HEK293T (cell line): Measurements from ENCODE around the gene PFN3.

Experiments
- ARNT ChIP-seq: fragments of 450-650 bp; IDR thresholded peaks from 2 replicates; pipeline ENCODE4 v1.6.1; 2017; ENCODE audit warnings: mild to moderate bottlenecking
- BHLHE40 ChIP-seq: fragments of 450-650 bp; IDR thresholded peaks from 2 replicates; pipeline ENCODE4 v1.6.1; 2016; ENCODE audit warnings: mild to moderate bottlenecking, moderate library complexity, borderline replicate concordance
- CTBP1 ChIP-seq: fragments of 450-650 bp; IDR thresholded peaks from 2 replicates; pipeline ENCODE4 v1.6.1; 2016; ENCODE audit warnings: borderline replicate concordance
- ELF4 ChIP-seq: fragments of 450-650 bp; IDR thresholded peaks from 2 replicates; pipeline ENCODE4 v1.6.1; 2017; ENCODE audit warnings: antibody characterized with exemption
- FOXA1 ChIP-seq: fragments of 450-650 bp; IDR thresholded peaks from 2 replicates; pipeline ENCODE4 v1.6.1; 2016; ENCODE audit warnings: mild to moderate bottlenecking
- FOXK2 ChIP-seq: fragments of 450-650 bp; IDR thresholded peaks from 2 replicates; pipeline ENCODE4 v1.6.1; 2016; ENCODE audit warnings: mild to moderate bottlenecking
- FOXM1 ChIP-seq: fragments of 450-650 bp; IDR thresholded peaks from 2 replicates; pipeline ENCODE4 v1.6.1; 2017; ENCODE audit warnings: mild to moderate bottlenecking, borderline replicate concordance
- L3MBTL2 ChIP-seq: fragments of 450-650 bp; conservative IDR thresholded peaks from 2 replicates; pipeline ENCODE4 v1.6.1; 2016; ENCODE audit warnings: mild to moderate bottlenecking
- NFRKB ChIP-seq: fragments of 450-650 bp; IDR thresholded peaks from 2 replicates; pipeline ENCODE4 v1.6.1; 2016; ENCODE audit warnings: mild to moderate bottlenecking, moderate library complexity
- SP1 ChIP-seq: fragments of 450-650 bp; IDR thresholded peaks from 2 replicates; pipeline ENCODE4 v1.6.1; 2017
- SUZ12 ChIP-seq: fragments of 450-650 bp; IDR thresholded peaks from 2 replicates; pipeline ENCODE4 v1.6.1; 2016; ENCODE audit warnings: mild to moderate bottlenecking
- TARDBP ChIP-seq: fragments of 450-650 bp; IDR thresholded peaks from 2 replicates; pipeline ENCODE4 v1.6.1; 2016
- ZNF384 ChIP-seq: fragments of 450-650 bp; IDR thresholded peaks from 2 replicates; pipeline ENCODE4 v1.6.1; 2016
- TF ChIP-seq, protein P1 (sequence below): fragments of 450-650 bp; IDR thresholded peaks from 2 replicates; pipeline ENCODE4 v1.6.1; 2016

DNA sequence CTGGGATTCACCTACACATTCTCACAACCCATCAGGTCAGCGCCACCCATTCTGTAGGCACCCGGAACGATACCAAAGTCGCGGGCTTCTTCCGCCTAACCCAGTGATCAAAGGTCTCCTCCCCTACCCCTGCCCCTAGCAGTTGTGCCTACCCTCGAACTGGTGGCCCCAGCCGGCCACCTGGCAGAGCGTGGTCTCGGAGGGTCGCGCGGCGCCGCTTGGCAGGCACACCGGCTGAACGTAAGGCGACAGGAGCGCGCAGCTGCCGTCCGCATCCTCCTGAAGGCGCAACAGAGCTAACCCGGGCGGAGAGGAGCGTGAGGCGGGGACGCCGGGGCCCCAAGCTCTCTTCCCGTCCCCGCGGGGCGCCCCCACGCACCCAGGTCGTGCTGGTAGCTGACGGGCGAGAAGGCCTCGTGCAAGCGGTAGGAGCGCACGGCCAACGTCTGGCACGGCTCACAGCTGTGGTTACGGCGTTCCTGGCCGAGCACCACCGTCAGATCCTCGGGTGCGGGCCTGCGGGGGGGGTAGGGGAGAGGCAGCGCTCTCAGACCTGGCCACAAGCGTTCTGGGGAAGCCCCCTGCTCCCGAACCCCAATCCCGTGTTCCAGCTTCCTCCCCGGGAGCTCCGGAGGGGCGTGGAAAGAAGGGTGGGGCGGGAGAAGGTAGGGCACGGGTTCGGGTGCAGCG lies 2.8 kb upstream of the PFN3 start:
- TF ChIP-seq NFRKB = no peak
- no peak for TF ChIP-seq SP1
- TF ChIP-seq ELF4 = no peak
- no peak for TF ChIP-seq CTBP1
- TF ChIP-seq FOXM1 = no peak
- TF ChIP-seq SUZ12 = no peak
- TF ChIP-seq ZNF384 = no peak
- no peak for TF ChIP-seq BHLHE40
- peak; percentile 44; the same call in 1 of the 2 replicates for TF ChIP-seq L3MBTL2
- TF ChIP-seq, protein P1, sequence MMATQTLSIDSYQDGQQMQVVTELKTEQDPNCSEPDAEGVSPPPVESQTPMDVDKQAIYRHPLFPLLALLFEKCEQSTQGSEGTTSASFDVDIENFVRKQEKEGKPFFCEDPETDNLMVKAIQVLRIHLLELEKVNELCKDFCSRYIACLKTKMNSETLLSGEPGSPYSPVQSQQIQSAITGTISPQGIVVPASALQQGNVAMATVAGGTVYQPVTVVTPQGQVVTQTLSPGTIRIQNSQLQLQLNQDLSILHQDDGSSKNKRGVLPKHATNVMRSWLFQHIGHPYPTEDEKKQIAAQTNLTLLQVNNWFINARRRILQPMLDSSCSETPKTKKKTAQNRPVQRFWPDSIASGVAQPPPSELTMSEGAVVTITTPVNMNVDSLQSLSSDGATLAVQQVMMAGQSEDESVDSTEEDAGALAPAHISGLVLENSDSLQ = no peak
- no peak for TF ChIP-seq FOXK2
- no peak for TF ChIP-seq TARDBP
- no peak for TF ChIP-seq FOXA1
- TF ChIP-seq ARNT = no peak
